SK-N-SH (cell line): ENCODE measurements around the gene AP1B1. TPM values are rescaled to one million over a fixed set of nuclear protein-coding genes. Genes with fewer than 3 reads are reported as not detected.

ENCODE experiments used
- CTCF ChIA-PET: fragments of 300-600, 350-600 bp; formaldehyde crosslinking; extraction: SDS; loops from one replicate; lab custom pipeline; 2021; lab: Yijun Ruan, JAX
- POLR2A ChIA-PET: fragments of 350-600 bp; sonication (Branson Sonifier 250); formaldehyde crosslinking; extraction: SDS; loops from one replicate; lab custom pipeline; 2020; ENCODE audit warnings: antibody characterized with exemption, inconsistent platforms; lab: Yijun Ruan, JAX
- DNase-seq: peaks from one replicate; pipeline ENCODE4 v3.0.0; 2012
- H2AFZ ChIP-seq: fragments of 200-600 bp; sonication (generic); 2 replicates; pipeline ENCODE4 v1.8.1; 2016; ENCODE audit warnings: antibody characterized with exemption, mild to moderate bottlenecking, low read depth
- H3F3A ChIP-seq: fragments of 200-600 bp; sonication (generic); replicated peaks from 2 replicates; pipeline ENCODE3; 2016; ENCODE audit warnings: antibody characterized with exemption, mild to moderate bottlenecking; ENCODE audit not compliant: insufficient read depth
- H3K27ac ChIP-seq, 2 experiments: fragments of 200-500 bp in 1 of 2; fragments of 200-600 bp in 1 of 2; sonication (Bioruptor generic) in 1 of 2; sonication (generic), shearing (Covaris generic) in 1 of 2; 2 replicates each; pipeline versions ENCODE4 v1.5.1 to v1.6.1; 2014 to 2016; ENCODE audit warnings: low read depth in 2 of 2, inconsistent platforms in 1 of 2, low read length in 1 of 2, mild to moderate bottlenecking in 1 of 2, mixed read lengths in 1 of 2
- H3K27me3 ChIP-seq: fragments of 200-600 bp; sonication (generic), shearing (Covaris generic); 2 replicates; pipeline ENCODE4 v1.6.1; 2016; ENCODE audit warnings: mixed run types; ENCODE audit not compliant: insufficient read depth
- H3K36me3 ChIP-seq, 2 experiments: fragments of 200-500 bp in 1 of 2; fragments of 200-600 bp in 1 of 2; sonication (Bioruptor generic) in 1 of 2; sonication (generic) in 1 of 2; replicated peaks in 1 of 2; 2 replicates each; pipeline versions ENCODE3 to v1.5.1; 2014 to 2016; ENCODE audit warnings: low read length in 1 of 2, mild to moderate bottlenecking in 1 of 2; ENCODE audit not compliant: insufficient read depth in 2 of 2, control insufficient read depth in 1 of 2
- H3K4me1 ChIP-seq, 2 experiments: fragments of 200-500 bp in 1 of 2; fragments of 200-600 bp in 1 of 2; sonication (Bioruptor generic) in 1 of 2; sonication (generic), shearing (Covaris generic) in 1 of 2; 2 replicates each; pipeline versions ENCODE4 v1.5.1 to v1.6.1; 2014 to 2016; ENCODE audit warnings: low read depth in 1 of 2, low read length in 1 of 2, mixed run types in 1 of 2; ENCODE audit not compliant: insufficient read depth in 2 of 2, control insufficient read depth in 1 of 2
- H3K4me2 ChIP-seq: fragments of 200-600 bp; sonication (generic), shearing (Covaris generic); 2 replicates; pipeline ENCODE4 v1.6.1; 2017; ENCODE audit warnings: mixed run types
- H3K4me3 ChIP-seq, 2 experiments: fragments of 200-500 bp in 1 of 2; fragments of 200-600 bp in 1 of 2; sonication (Bioruptor generic) in 1 of 2; sonication (generic), shearing (Covaris generic) in 1 of 2; 2 replicates each; pipeline versions ENCODE4 v1.5.1 to v1.8.1; 2014 to 2016; ENCODE audit warnings: low read depth in 2 of 2, inconsistent platforms in 1 of 2, low read length in 1 of 2, mild to moderate bottlenecking in 1 of 2, mixed read lengths in 1 of 2, moderate library complexity in 1 of 2
- H3K79me2 ChIP-seq: fragments of 200-600 bp; sonication (generic); 2 replicates; pipeline ENCODE4 v1.8.1; 2017; ENCODE audit warnings: mild to moderate bottlenecking; ENCODE audit not compliant: insufficient read depth
- H3K9ac ChIP-seq: fragments of 200-600 bp; sonication (generic); 2 replicates; pipeline ENCODE4 v1.6.1; 2017; ENCODE audit warnings: mixed run types
- H3K9me2 ChIP-seq: fragments of 200-600 bp; sonication (generic); 2 replicates; pipeline ENCODE4 v1.6.1; 2017; ENCODE audit warnings: mixed run types
- H3K9me3 ChIP-seq: fragments of 200-600 bp; sonication (generic); 2 replicates; pipeline ENCODE4 v1.6.1; 2017; ENCODE audit warnings: mixed run types, mild to moderate bottlenecking, moderate library complexity
- H4K20me1 ChIP-seq: fragments of 200-600 bp; sonication (generic); 2 replicates; pipeline ENCODE4 v1.6.1; 2017; ENCODE audit warnings: mild to moderate bottlenecking, mixed run types; ENCODE audit not compliant: insufficient read depth
- CHD2 ChIP-seq: fragments of 150-350 bp; IDR thresholded peaks from 2 replicates; pipeline ENCODE4 v1.6.1; 2018; ENCODE audit warnings: low read length; ENCODE audit not compliant: partially characterized antibody
- EP300 ChIP-seq, 2 experiments: IDR thresholded peaks; 2 replicates each; pipeline versions ENCODE4 v1.4.0 to v1.6.1; 2012; ENCODE audit warnings: borderline replicate concordance in 1 of 2, low read depth in 1 of 2, low read length in 1 of 2
- EZH2phosphoT487 ChIP-seq: fragments of 200-600 bp; sonication (generic); IDR thresholded peaks from 2 replicates; pipeline ENCODE4 v1.6.1; 2017; ENCODE audit warnings: low read depth, mixed run types, mild to moderate bottlenecking, antibody characterized with exemption, moderate library complexity, borderline replicate concordance
- GABPA ChIP-seq: IDR thresholded peaks from 2 replicates; pipeline ENCODE4 v1.4.0; 2012; ENCODE audit warnings: low read depth, mild to moderate bottlenecking
- NRF1 ChIP-seq: IDR thresholded peaks from 2 replicates; pipeline ENCODE4 v1.6.1; 2012; ENCODE audit warnings: low read depth, mild to moderate bottlenecking, low read length
- POLR2AphosphoS5 ChIP-seq: IDR thresholded peaks from 2 replicates; pipeline ENCODE4 v1.6.1; 2012; ENCODE audit warnings: low read depth, low read length
- RAD21 ChIP-seq: IDR thresholded peaks from 2 replicates; pipeline ENCODE4 v1.6.1; 2012; ENCODE audit warnings: mild to moderate bottlenecking, low read length
- RCOR1 ChIP-seq: fragments of 150-350 bp; IDR thresholded peaks from 2 replicates; pipeline ENCODE4 v1.6.1; 2017; ENCODE audit warnings: antibody characterized with exemption, low read length
- RFX5 ChIP-seq: IDR thresholded peaks from 2 replicates; pipeline ENCODE4 v1.6.1; 2012; ENCODE audit warnings: mild to moderate bottlenecking, improper control_type of control experiment, low read length
- RXRA ChIP-seq: IDR thresholded peaks from 2 replicates; pipeline ENCODE4 v1.4.0; 2012; ENCODE audit warnings: low read depth, mild to moderate bottlenecking, borderline replicate concordance
- SMC3 ChIP-seq: IDR thresholded peaks from 2 replicates; pipeline ENCODE4 v1.6.1; 2012; ENCODE audit warnings: low read depth, low read length, improper control_type of control experiment
- TAF1 ChIP-seq: IDR thresholded peaks from 2 replicates; pipeline ENCODE4 v1.6.1; 2012; ENCODE audit warnings: low read depth, mild to moderate bottlenecking, low read length, moderate library complexity, borderline replicate concordance
- TEAD4 ChIP-seq: IDR thresholded peaks from 2 replicates; pipeline ENCODE4 v1.4.0; 2012; ENCODE audit warnings: mild to moderate bottlenecking, borderline replicate concordance; ENCODE audit not compliant: insufficient read depth
- YY1 ChIP-seq: IDR thresholded peaks from 2 replicates; pipeline ENCODE4 v1.4.0; 2012; ENCODE audit warnings: low read depth, mild to moderate bottlenecking
- WGBS: methylation state at CpG from one replicate; pipeline ENCODE4 v1.1.6; 2017; ENCODE audit warnings: low lambda C conversion rate; 5-methylcytosine and 5-hydroxymethylcytosine counted together
- polyA plus RNA-seq, 3 experiments: library from polyadenylated mRNA; depleted of rRNA; stranded (reverse); fragments of >200 nt; gene quantifications; 2 replicates each; pipeline ENCODE4 v1.2.3, GENCODE V29; 2012
- TF ChIP-seq, protein P1 (sequence below): IDR thresholded peaks from 2 replicates; pipeline ENCODE4 v1.4.0; 2012; ENCODE audit warnings: low read depth, borderline replicate concordance
- TF ChIP-seq, protein P2 (sequence below): fragments of 150-350 bp; IDR thresholded peaks from 2 replicates; pipeline ENCODE4 v1.6.1; 2016; ENCODE audit warnings: mild to moderate bottlenecking, low read depth, low read length
- TF ChIP-seq, protein P3 (sequence below): fragments of 150-350 bp; IDR thresholded peaks from 2 replicates; pipeline ENCODE4 v1.6.1; 2017; ENCODE audit warnings: antibody characterized with exemption, low read length, low read depth, borderline replicate concordance

The AP1B1 gene
- polyA plus RNA-seq, 1 of the 3 experiments (the other 2 are of a cell fraction), result 51.9 TPM

DNA sequence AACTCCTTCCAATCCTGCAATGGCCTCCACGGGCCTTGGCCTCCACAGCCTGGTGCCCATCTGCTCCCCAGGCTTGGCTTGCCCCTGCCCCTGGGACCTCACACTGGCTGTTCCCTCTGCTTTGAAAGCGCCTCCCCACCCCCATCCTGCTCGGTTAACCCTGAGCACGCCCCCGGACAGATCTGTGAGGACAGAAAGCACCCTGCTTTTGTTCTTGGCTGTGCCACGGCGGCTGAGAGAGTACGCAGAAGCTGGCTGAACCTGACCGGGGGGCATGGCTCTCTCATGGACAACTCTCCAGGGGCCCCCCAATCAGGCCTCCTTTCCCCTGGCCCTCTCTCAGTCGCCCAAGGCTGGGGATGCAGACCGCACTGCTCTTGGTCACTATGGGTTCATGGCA is 52.7 kb downstream of the AP1B1 start:
- no peak overlapping the region for H2AFZ ChIP-seq
- CTCF ChIA-PET, result interaction anchor here (1.1 to 2.2 kb wide), 3 partner anchors 8 to 23 kb away, joined by 3 to 5 read pairs (median 4); no protein-coding TSS in a partner anchor
- 90% methylated on average over 7 of the region's 11 CpGs for WGBS

DNA sequence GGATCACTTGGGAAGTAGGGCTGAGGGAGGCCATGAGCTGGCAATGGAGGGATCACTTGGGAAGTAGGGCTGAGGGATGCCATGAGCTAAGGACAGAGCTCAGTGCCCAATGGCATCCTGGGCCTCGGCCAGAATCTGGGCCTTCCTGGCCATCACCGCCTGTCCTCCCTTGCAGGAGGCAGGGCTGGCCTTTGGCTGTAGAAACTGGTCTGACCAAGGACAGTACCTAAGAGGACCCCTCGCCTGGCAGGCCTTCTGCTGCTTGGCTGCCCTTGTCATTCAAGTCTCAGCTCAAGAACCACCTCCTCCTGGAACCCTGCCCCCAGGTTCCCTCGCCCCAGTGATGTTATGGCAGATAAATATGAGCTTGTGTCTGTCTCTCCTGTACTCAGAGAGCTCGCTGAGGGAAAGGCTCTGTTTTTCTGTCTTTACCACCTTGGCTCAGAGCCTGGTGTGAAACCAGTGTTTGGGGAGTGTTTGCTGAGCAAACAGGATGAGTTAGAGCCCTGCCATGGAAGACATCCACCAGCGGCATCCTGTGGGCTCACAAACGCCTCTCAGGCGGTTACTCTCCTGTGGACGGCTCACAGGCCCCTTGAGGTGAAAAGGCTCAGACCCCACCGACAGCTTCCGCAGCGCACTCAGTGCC is 53.5 kb downstream of the AP1B1 start:
- H3K9me3 ChIP-seq, result no peaks in the 10 kb centered on the region
- H3K79me2 ChIP-seq, result no peaks in the 10 kb centered on the region
- no peaks in the 10 kb centered on the region for H3F3A ChIP-seq
- no peak overlapping the region for H3K4me2 ChIP-seq
- H3K27ac ChIP-seq, result no peak overlapping the region
- POLR2A ChIA-PET, result interaction anchor here (0.6 to 0.7 kb wide), 2 partner anchors 8 to 142 kb away, joined by 3 to 7 read pairs; no protein-coding TSS in a partner anchor
- H3K4me1 ChIP-seq, result peaks cover 0 to 18% of the 10 kb centered on the region in 2 experiments; a peak in 1 of 4 replicates
- no peak overlapping the region for H3K4me3 ChIP-seq
- TF ChIP-seq RCOR1, result no peak
- no peak for TF ChIP-seq RXRA
- no peak for TF ChIP-seq GABPA
- TF ChIP-seq SMC3, result no peak
- CTCF ChIA-PET, result interaction anchor here (0.9 to 2.2 kb wide), 4 partner anchors 9 to 24 kb away, joined by 3 to 5 read pairs (median 4); no protein-coding TSS in a partner anchor
- peaks cover 4 to 62% of the 10 kb centered on the region in 2 experiments for H3K36me3 ChIP-seq
- no peak for DNase-seq
- WGBS, result 93% methylated on average over 5 of the region's 12 CpGs
- H2AFZ ChIP-seq, result no peak overlapping the region
- H3K9me2 ChIP-seq, result no peaks in the 10 kb centered on the region
- H3K9ac ChIP-seq, result no peak overlapping the region
- H4K20me1 ChIP-seq, result no peaks in the 10 kb centered on the region
- no peaks in the 10 kb centered on the region for H3K27me3 ChIP-seq

More for the DNA sequence above, 52.7 kb downstream of the AP1B1 start:
- Histone ChIP-seq H3K27ac (no peak overlapping the region), H3F3A (no peaks in the 10 kb centered on the region), H3K36me3 (peaks cover 5 to 65% of the 10 kb centered on the region in 2 experiments)
- TF ChIP-seq, protein P1, sequence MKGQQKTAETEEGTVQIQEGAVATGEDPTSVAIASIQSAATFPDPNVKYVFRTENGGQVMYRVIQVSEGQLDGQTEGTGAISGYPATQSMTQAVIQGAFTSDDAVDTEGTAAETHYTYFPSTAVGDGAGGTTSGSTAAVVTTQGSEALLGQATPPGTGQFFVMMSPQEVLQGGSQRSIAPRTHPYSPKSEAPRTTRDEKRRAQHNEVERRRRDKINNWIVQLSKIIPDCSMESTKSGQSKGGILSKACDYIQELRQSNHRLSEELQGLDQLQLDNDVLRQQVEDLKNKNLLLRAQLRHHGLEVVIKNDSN, result no peak
- TF ChIP-seq EP300 (IDR thresholded peaks at IDR 0.05; ENCODE audit: borderline replicate concordance in 1 of 2, low read depth in 1 of 2, low read length in 1 of 2) (no peak), RCOR1 (no peak), RFX5 (no peak), RXRA (no peak), CHD2 (no peak), RAD21 (no peak), YY1 (no peak), TAF1 (no peak), NRF1 (no peak), GABPA (no peak), EZH2phosphoT487 (no peak), TEAD4 (no peak), POLR2AphosphoS5 (no peak)
- TF ChIP-seq, protein P2, sequence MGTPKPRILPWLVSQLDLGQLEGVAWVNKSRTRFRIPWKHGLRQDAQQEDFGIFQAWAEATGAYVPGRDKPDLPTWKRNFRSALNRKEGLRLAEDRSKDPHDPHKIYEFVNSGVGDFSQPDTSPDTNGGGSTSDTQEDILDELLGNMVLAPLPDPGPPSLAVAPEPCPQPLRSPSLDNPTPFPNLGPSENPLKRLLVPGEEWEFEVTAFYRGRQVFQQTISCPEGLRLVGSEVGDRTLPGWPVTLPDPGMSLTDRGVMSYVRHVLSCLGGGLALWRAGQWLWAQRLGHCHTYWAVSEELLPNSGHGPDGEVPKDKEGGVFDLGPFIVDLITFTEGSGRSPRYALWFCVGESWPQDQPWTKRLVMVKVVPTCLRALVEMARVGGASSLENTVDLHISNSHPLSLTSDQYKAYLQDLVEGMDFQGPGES, result no peak
- TF ChIP-seq, protein P3, sequence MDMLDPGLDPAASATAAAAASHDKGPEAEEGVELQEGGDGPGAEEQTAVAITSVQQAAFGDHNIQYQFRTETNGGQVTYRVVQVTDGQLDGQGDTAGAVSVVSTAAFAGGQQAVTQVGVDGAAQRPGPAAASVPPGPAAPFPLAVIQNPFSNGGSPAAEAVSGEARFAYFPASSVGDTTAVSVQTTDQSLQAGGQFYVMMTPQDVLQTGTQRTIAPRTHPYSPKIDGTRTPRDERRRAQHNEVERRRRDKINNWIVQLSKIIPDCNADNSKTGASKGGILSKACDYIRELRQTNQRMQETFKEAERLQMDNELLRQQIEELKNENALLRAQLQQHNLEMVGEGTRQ, result no peak
- TF ChIP-seq, all 33 proteins: peak for 0
- H3K9ac ChIP-seq, result no peak overlapping the region
- no peaks in the 10 kb centered on the region for H4K20me1 ChIP-seq
- H3K4me3 ChIP-seq, result no peak overlapping the region
- H3K9me2 ChIP-seq, result no peaks in the 10 kb centered on the region
- H3K9me3 ChIP-seq, result no peaks in the 10 kb centered on the region
- peaks cover 0 to 18% of the 10 kb centered on the region in 2 experiments; a peak in 1 of 4 replicates for H3K4me1 ChIP-seq
- POLR2A ChIA-PET, result no interaction called here
- DNase-seq, result no peak
- no peaks in the 10 kb centered on the region for H3K79me2 ChIP-seq
- no peaks in the 10 kb centered on the region for H3K27me3 ChIP-seq
- H3K4me2 ChIP-seq, result no peak overlapping the region
